ENCODE results near the gene GSAP. TPM values are rescaled to one million over a fixed set of nuclear protein-coding genes. Genes with fewer than 3 reads are reported as not detected.

Gene GSAP
- total and polyA plus RNA-seq, 2 of the 4 experiments (the other 2 are of a cell fraction): 1.6 to 1.8 TPM

- Histone ChIP-seq H3K9ac (ENCODE audit: low read depth, low read length) (no peak overlapping the region), H2BK5ac (ENCODE audit: low read depth, low read length, poor library complexity, severe bottlenecking) (peak overlapping the region; percentile 8), H3K4me1 (ENCODE audit: control insufficient read depth, insufficient read depth, low read length) (peaks cover 6% of the 10 kb centered on the region), H2BK15ac (ENCODE audit: low read depth, low read length) (no peak overlapping the region; the same call in 2 of the 3 replicates), H2AK9ac (replicated peaks; ENCODE audit: low read depth, low read length, poor library complexity) (no peak overlapping the region), H4K5ac (ENCODE audit: low read depth, low read length) (peak overlapping the region; percentile 79), H3K27me3 (ENCODE audit: control insufficient read depth, insufficient read depth, low read length) (no peaks in the 10 kb centered on the region), H3K27ac (ENCODE audit: insufficient read depth, low read length) (no peak overlapping the region), H3K23ac (ENCODE audit: low read depth, low read length) (no peak overlapping the region), H3K79me1 (ENCODE audit: low read depth in 1 of 2, low read length in 2 of 2) (no peaks in the 10 kb centered on the region), H3K9me3 (ENCODE audit: control insufficient read depth, insufficient read depth, low read length) (peaks cover 2% of the 10 kb centered on the region; the same call in 1 of the 2 replicates), H3K4me2 (ENCODE audit: low read depth, low read length) (no peak overlapping the region), H3K18ac (ENCODE audit: low read depth, low read length) (peak overlapping the region; percentile 20), H2AFZ (replicated peaks; ENCODE audit: low read length, poor library complexity) (no peak overlapping the region), H3K9me1 (ENCODE audit: insufficient read depth, low read length) (no peaks in the 10 kb centered on the region), H2BK20ac (ENCODE audit: low read depth, low read length) (no peak overlapping the region), H3K56ac (ENCODE audit: extremely low read depth, insufficient read depth, low read length) (no peak overlapping the region), H4K8ac (ENCODE audit: low read depth in 2 of 2, low read length in 2 of 2) (peak overlapping the region; percentile 69 to 94; a peak in 3 of 4 replicates), H2BK120ac (ENCODE audit: low read depth, low read length) (0 out of 2 replicates have a peak overlapping the region, but pooled peaks have one; percentile 4), H3K36me3 (ENCODE audit: control insufficient read depth, insufficient read depth, low read length) (no peaks in the 10 kb centered on the region), H4K20me1 (ENCODE audit: insufficient read depth, low read length) (no peaks in the 10 kb centered on the region), H4K91ac (ENCODE audit: insufficient read depth, low read depth, low read length) (no peak overlapping the region), H2AK5ac (ENCODE audit: low read depth, low read length) (peak overlapping the region; percentile 15; the same call in 1 of the 2 replicates), H3K14ac (replicated peaks; ENCODE audit: low read depth, low read length) (0 out of 2 replicates have a peak overlapping the region, but pooled peaks have one; percentile 19), H3K4me3 (ENCODE audit: insufficient read depth, low read depth, low read length) (no peak overlapping the region), H3K4ac (ENCODE audit: low read depth, low read length) (0 out of 2 replicates have a peak overlapping the region, but pooled peaks have one; percentile 2)
- dilution Hi-C loops (cut with HindIII; ENCODE audit: low sequenced_read_pairs, unreplicated experiment) (no loop called here), intact Hi-C loops (cut with micrococcal nuclease) (no loop called here), in situ Hi-C loops (cut with MboI; ENCODE audit: low sequenced_read_pairs) (no loop called here)
- BruUV-seq (replicated peaks): no TSS peak
- no peak for ATAC-seq (ENCODE audit: low read depth)
- POLR2A ChIA-PET (ENCODE audit: unreplicated experiment): interaction anchor here (0.6 kb wide), 1 partner anchor 25 kb away, joined by 7 read pairs; no protein-coding TSS in a partner anchor
- TF ChIP-seq NFE2L2 (IDR thresholded peaks at IDR 0.05; ENCODE audit: low read depth, low read length) (peak; percentile 31; the same call in 1 of the 2 replicates), SMC3 (IDR thresholded peaks at IDR 0.05; ENCODE audit: low read depth, low read length) (no peak)
- 95% methylated on average over 4 of the region's 17 CpGs; no CpG with 5 or more reads in 1 of the 2 experiments for WGBS, 2 experiments (ENCODE audit: extremely low coverage in 2 of 2, insufficient read length in 1 of 2)
- CTCF ChIA-PET: no interaction called here
- no peak for DNase-seq
Observed at GRCh38 chr7:77306231-77307067, 109.7 kb downstream of the GSAP start.

Data from IMR-90 (cell line).